Activated CD4-positive, alpha-beta T cell treated with anti-CD3 and anti-CD28 coated beads for 48 hours (primary cell): Measurements from ENCODE around the gene SYT10.
"Not testable (repeated sequence)": the region's sequence is repeated elsewhere in the genome, so short reads cannot be mapped to it uniquely, and the experiment has no call there.

Source experiments
- DNase-seq: peaks from one replicate; pipeline ENCODE4 v3.0.0-alpha.2; 2020

SYT10 gene

GRCh38 chr12:33331961-33332398 lies 107.6 kb downstream of the SYT10 start:
- not testable (repeated sequence) for DNase-seq

GRCh38 chr12:33330940-33331339 lies 108.7 kb downstream of the SYT10 start:
- no peak for DNase-seq
